Measurements from ENCODE around the gene OAS2.

The OAS2 gene

GRCh38 chr12:113005762-113006161, 27.4 kb downstream of the OAS2 start:
- no peak overlapping the region for H3K4me3 ChIP-seq (ENCODE audit: low read depth, low read length)
- no peak for TF ChIP-seq POLR2A (IDR thresholded peaks at IDR 0.05; ENCODE audit: extremely low read depth, insufficient read length)
- peak; percentile 50 for TF ChIP-seq CTCF (IDR thresholded peaks at IDR 0.05; ENCODE audit: low read depth, low read length)
- DNase-seq (ENCODE audit: low read depth): peak; percentile 28

- no peak for DNase-seq (ENCODE audit: low read depth)
- no peak overlapping the region for H3K4me3 ChIP-seq (ENCODE audit: low read depth, low read length)
- TF ChIP-seq POLR2A (IDR thresholded peaks at IDR 0.05; ENCODE audit: extremely low read depth, insufficient read length): no peak
- TF ChIP-seq MYC (IDR thresholded peaks at IDR 0.05; ENCODE audit: low read depth, low read length): no peak
- TF ChIP-seq CTCF (IDR thresholded peaks at IDR 0.05; ENCODE audit: low read depth, low read length): no peak
- TF ChIP-seq MAX (IDR thresholded peaks at IDR 0.05; ENCODE audit: low read depth, low read length): no peak
Observed at GRCh38 chr12:113006206-113006605, 27.9 kb downstream of the OAS2 start.

- no peak for DNase-seq (ENCODE audit: low read depth)
- TF ChIP-seq CTCF (IDR thresholded peaks at IDR 0.05; ENCODE audit: low read depth, low read length) (no peak), POLR2A (IDR thresholded peaks at IDR 0.05; ENCODE audit: extremely low read depth, insufficient read length) (no peak), MYC (IDR thresholded peaks at IDR 0.05; ENCODE audit: low read depth, low read length) (no peak), MAX (IDR thresholded peaks at IDR 0.05; ENCODE audit: low read depth, low read length) (no peak)
- H3K4me3 ChIP-seq (ENCODE audit: low read depth, low read length): no peak overlapping the region
Observed at GRCh38 chr12:113006641-113007040, 28.3 kb downstream of the OAS2 start.

GRCh38 chr12:113007166-113007565, 28.8 kb downstream of the OAS2 start:
- DNase-seq (ENCODE audit: low read depth): no peak
- no peak for TF ChIP-seq MAX (IDR thresholded peaks at IDR 0.05; ENCODE audit: low read depth, low read length)
- no peak for TF ChIP-seq CTCF (IDR thresholded peaks at IDR 0.05; ENCODE audit: low read depth, low read length)
- no peak for TF ChIP-seq POLR2A (IDR thresholded peaks at IDR 0.05; ENCODE audit: extremely low read depth, insufficient read length)
- TF ChIP-seq MYC (IDR thresholded peaks at IDR 0.05; ENCODE audit: low read depth, low read length): no peak
- no peak overlapping the region for H3K4me3 ChIP-seq (ENCODE audit: low read depth, low read length)

- no peak for DNase-seq (ENCODE audit: low read depth)
- H3K4me3 ChIP-seq (ENCODE audit: low read depth, low read length): no peak overlapping the region
- TF ChIP-seq POLR2A (IDR thresholded peaks at IDR 0.05; ENCODE audit: extremely low read depth, insufficient read length): no peak
- TF ChIP-seq MAX (IDR thresholded peaks at IDR 0.05; ENCODE audit: low read depth, low read length): no peak
- no peak for TF ChIP-seq MYC (IDR thresholded peaks at IDR 0.05; ENCODE audit: low read depth, low read length)
- no peak for TF ChIP-seq CTCF (IDR thresholded peaks at IDR 0.05; ENCODE audit: low read depth, low read length)
Observed at GRCh38 chr12:113010701-113011100, 32.4 kb downstream of the OAS2 start.

- TF ChIP-seq CTCF (IDR thresholded peaks at IDR 0.05; ENCODE audit: low read depth, low read length): no peak
- no peak for TF ChIP-seq POLR2A (IDR thresholded peaks at IDR 0.05; ENCODE audit: extremely low read depth, insufficient read length)
- TF ChIP-seq MAX (IDR thresholded peaks at IDR 0.05; ENCODE audit: low read depth, low read length): no peak
- no peak for TF ChIP-seq MYC (IDR thresholded peaks at IDR 0.05; ENCODE audit: low read depth, low read length)
- DNase-seq (ENCODE audit: low read depth): no peak
- H3K4me3 ChIP-seq (ENCODE audit: low read depth, low read length): no peak overlapping the region
Observed at GRCh38 chr12:113014565-113014964, 36.2 kb downstream of the OAS2 start.
